ENCODE measurements around the gene INSL3.

- TF ChIP-seq CTCF (IDR thresholded peaks at IDR 0.05) (no peak), POLR2A (IDR thresholded peaks at IDR 0.05) (no peak)
These were observed 25.1 kb downstream of the INSL3 start for GRCh38 chr19:17796013-17796837.
